GM23338 (cell line): ENCODE results near the gene MYO5B. TPM values are rescaled to one million over a fixed set of nuclear protein-coding genes. Genes with fewer than 3 reads are reported as not detected.

Source experiments
- ATAC-seq: fragments of 200-7000 bp; cut with Tn5 transposase; 3 replicates; pipeline ENCODE4 v1.9.1; 2020
- DNase-seq: peaks from one replicate; pipeline ENCODE4 v3.0.0-alpha.2; 2015; ENCODE audit warnings: low spot score
- H2AFZ ChIP-seq: fragments of 200-600 bp; sonication (generic); 2 replicates; pipeline ENCODE4 v1.8.0; 2016; ENCODE audit warnings: antibody characterized with exemption, mild to moderate bottlenecking, moderate library complexity
- H3F3A ChIP-seq: fragments of 200-600 bp; sonication (generic); replicated peaks from 2 replicates; pipeline ENCODE4 v1.8.0; 2017; ENCODE audit warnings: antibody characterized with exemption, mixed run types, low read depth
- H3K27ac ChIP-seq: fragments of 200-600 bp; sonication (generic); 2 replicates; pipeline ENCODE4 v1.6.1; 2016; ENCODE audit warnings: low read depth
- H3K27me3 ChIP-seq: fragments of 200-600 bp; sonication (generic); 2 replicates; pipeline ENCODE4 v1.8.0; 2016; ENCODE audit warnings: mild to moderate bottlenecking, mixed run types, moderate library complexity; ENCODE audit not compliant: insufficient read depth
- H3K36me3 ChIP-seq: fragments of 200-600 bp; sonication (generic); 2 replicates; pipeline ENCODE4 v1.8.0; 2016; ENCODE audit warnings: mild to moderate bottlenecking; ENCODE audit not compliant: insufficient read depth
- H3K4me1 ChIP-seq: fragments of 200-600 bp; sonication (generic); 2 replicates; pipeline ENCODE4 v1.8.0; 2016; ENCODE audit warnings: mild to moderate bottlenecking, moderate library complexity; ENCODE audit not compliant: insufficient read depth
- H3K4me2 ChIP-seq: fragments of 200-600 bp; sonication (generic); 2 replicates; pipeline ENCODE4 v1.7.1; 2017; ENCODE audit warnings: mixed run types
- H3K4me3 ChIP-seq: fragments of 200-600 bp; sonication (generic); 2 replicates; pipeline ENCODE4 v1.6.1; 2016; ENCODE audit warnings: mixed run types
- H3K79me2 ChIP-seq: fragments of 200-600 bp; sonication (generic); replicated peaks from 2 replicates; pipeline ENCODE4 v1.8.0; 2017; ENCODE audit warnings: mild to moderate bottlenecking; ENCODE audit not compliant: insufficient read depth
- H3K9me2 ChIP-seq: fragments of 200-600 bp; sonication (generic); 2 replicates; pipeline ENCODE4 v1.8.0; 2017; ENCODE audit not compliant: insufficient read depth
- H4K20me1 ChIP-seq: fragments of 200-600 bp; sonication (generic); replicated peaks from 2 replicates; pipeline ENCODE4 v1.8.0; 2017; ENCODE audit warnings: mild to moderate bottlenecking; ENCODE audit not compliant: insufficient read depth
- H3K27ac Mint-ChIP-seq: 2 replicates; pipeline ENCODE4 v1.8.0; 2020; ENCODE audit warnings: inconsistent platforms, mild to moderate bottlenecking, moderate library complexity, mixed read lengths
- H3K27me3 Mint-ChIP-seq: 3 replicates; pipeline ENCODE4 v1.8.0; 2022; ENCODE audit warnings: low read depth, mild to moderate bottlenecking, moderate library complexity, mixed read lengths, inconsistent platforms; ENCODE audit not compliant: insufficient read depth, poor library complexity
- H3K36me3 Mint-ChIP-seq: 3 replicates; pipeline ENCODE4 v1.8.0; 2021; ENCODE audit warnings: low read depth, mild to moderate bottlenecking, inconsistent platforms, moderate library complexity, mixed read lengths
- H3K4me1 Mint-ChIP-seq: 3 replicates; pipeline ENCODE4 v1.8.0; 2020; ENCODE audit warnings: mild to moderate bottlenecking, inconsistent platforms, mixed read lengths
- H3K4me3 Mint-ChIP-seq: 3 replicates; pipeline ENCODE4 v1.8.0; 2021; ENCODE audit warnings: moderate library complexity, mild to moderate bottlenecking, inconsistent platforms, mixed read lengths
- H3K9me3 Mint-ChIP-seq: 3 replicates; pipeline ENCODE4 v1.8.0; 2020; ENCODE audit warnings: moderate library complexity, mild to moderate bottlenecking, inconsistent platforms, mixed read lengths
- NANOG ChIP-seq: IDR thresholded peaks from 2 replicates; pipeline ENCODE4 v1.6.1; 2016; ENCODE audit warnings: antibody characterized with exemption, borderline replicate concordance
- POLR2AphosphoS5 ChIP-seq: IDR thresholded peaks from 2 replicates; pipeline ENCODE4 v1.6.1; 2016; ENCODE audit warnings: antibody characterized with exemption, low read depth
- STAT1 ChIP-seq: IDR thresholded peaks from one replicate; pipeline ENCODE4 v1.6.1; 2016; ENCODE audit warnings: antibody characterized with exemption; ENCODE audit not compliant: unreplicated experiment
- ZNF331 ChIP-seq: fragments of 250-450 bp; sonication (Bioruptor Pico); IDR thresholded peaks from 2 replicates; pipeline ENCODE4 v1.5.0; 2020; ENCODE audit warnings: low read depth, mild to moderate bottlenecking, moderate library complexity
- polyA plus RNA-seq: library from polyadenylated mRNA; unstranded; fragments of >200 nt; fragmentation: Nextera tagmentation; extraction: Ambion mirVana; gene quantifications from 2 replicates; pipeline ENCODE4 v1.2.1, GENCODE V29; 2016
- total RNA-seq: library from RNA; depleted of rRNA; stranded (reverse); fragments of >200 nt; shearing (Covaris generic); gene quantifications from 2 replicates; pipeline ENCODE4 v1.2.3, GENCODE V29; 2014
- TF ChIP-seq, protein P1 (sequence below): IDR thresholded peaks from 2 replicates; pipeline ENCODE4 v1.6.1; 2016; ENCODE audit warnings: antibody characterized with exemption
- TF ChIP-seq, protein P2 (sequence below), 2 experiments: fragments of 200-600 bp in 1 of 2; sonication (generic) in 1 of 2; conservative IDR thresholded peaks; 2 replicates each; pipeline versions ENCODE4 v1.5.1 to v1.6.1; 2016 to 2017; ENCODE audit warnings: antibody characterized with exemption in 2 of 2, low read depth in 2 of 2, mild to moderate bottlenecking in 2 of 2, moderate library complexity in 1 of 2
- TF ChIP-seq, protein P3 (sequence below): fragments of 250-450 bp; sonication (Bioruptor Pico); IDR thresholded peaks from 2 replicates; pipeline ENCODE4 v1.5.0; 2020; ENCODE audit warnings: mild to moderate bottlenecking, moderate library complexity

The MYO5B gene
- total and polyA plus RNA-seq, 2 experiments from 2014 or later = 3.2 to 19.1 TPM

DNA sequence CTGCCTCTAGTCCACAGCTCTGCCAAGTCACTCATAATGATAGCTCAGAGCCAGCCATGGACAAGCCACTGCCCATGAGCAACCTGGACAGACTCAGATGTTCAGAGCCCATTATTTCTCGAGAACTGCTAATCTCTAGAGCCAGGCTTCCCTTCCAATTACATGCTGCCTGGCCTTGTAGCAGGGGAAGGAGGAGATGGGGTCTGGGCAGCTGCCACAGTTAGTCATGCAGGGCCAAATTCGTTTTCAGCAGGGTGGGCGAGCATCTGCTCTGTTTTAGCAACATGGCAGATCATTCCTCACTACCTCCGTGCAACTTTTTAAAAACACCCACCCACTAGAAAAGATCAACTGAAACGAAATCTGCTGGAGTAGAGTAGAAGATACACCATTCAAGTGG, 141.8 kb downstream of the MYO5B start:
- Mint-ChIP-seq H3K27ac (no peak overlapping the region), H3K4me3 (no peak overlapping the region), H3K27me3 (no peaks in the 10 kb centered on the region), H3K4me1 (no peaks in the 10 kb centered on the region), H3K9me3 (no peaks in the 10 kb centered on the region), H3K36me3 (no peaks in the 10 kb centered on the region; the same call in 2 of the 3 replicates)
- ATAC-seq = no peak
- Histone ChIP-seq H3K4me1 (no peaks in the 10 kb centered on the region), H3K79me2 (no peaks in the 10 kb centered on the region), H3F3A (no peaks in the 10 kb centered on the region), H3K9me2 (no peaks in the 10 kb centered on the region), H3K27me3 (no peaks in the 10 kb centered on the region), H2AFZ (no peak overlapping the region), H3K27ac (no peak overlapping the region), H4K20me1 (no peaks in the 10 kb centered on the region), H3K36me3 (no peaks in the 10 kb centered on the region), H3K4me2 (no peak overlapping the region), H3K4me3 (no peak overlapping the region)
- DNase-seq = no peak
- TF ChIP-seq, protein P1, sequence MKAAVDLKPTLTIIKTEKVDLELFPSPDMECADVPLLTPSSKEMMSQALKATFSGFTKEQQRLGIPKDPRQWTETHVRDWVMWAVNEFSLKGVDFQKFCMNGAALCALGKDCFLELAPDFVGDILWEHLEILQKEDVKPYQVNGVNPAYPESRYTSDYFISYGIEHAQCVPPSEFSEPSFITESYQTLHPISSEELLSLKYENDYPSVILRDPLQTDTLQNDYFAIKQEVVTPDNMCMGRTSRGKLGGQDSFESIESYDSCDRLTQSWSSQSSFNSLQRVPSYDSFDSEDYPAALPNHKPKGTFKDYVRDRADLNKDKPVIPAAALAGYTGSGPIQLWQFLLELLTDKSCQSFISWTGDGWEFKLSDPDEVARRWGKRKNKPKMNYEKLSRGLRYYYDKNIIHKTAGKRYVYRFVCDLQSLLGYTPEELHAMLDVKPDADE = no peak
- no peak for TF ChIP-seq ZNF331
- TF ChIP-seq, protein P2, sequence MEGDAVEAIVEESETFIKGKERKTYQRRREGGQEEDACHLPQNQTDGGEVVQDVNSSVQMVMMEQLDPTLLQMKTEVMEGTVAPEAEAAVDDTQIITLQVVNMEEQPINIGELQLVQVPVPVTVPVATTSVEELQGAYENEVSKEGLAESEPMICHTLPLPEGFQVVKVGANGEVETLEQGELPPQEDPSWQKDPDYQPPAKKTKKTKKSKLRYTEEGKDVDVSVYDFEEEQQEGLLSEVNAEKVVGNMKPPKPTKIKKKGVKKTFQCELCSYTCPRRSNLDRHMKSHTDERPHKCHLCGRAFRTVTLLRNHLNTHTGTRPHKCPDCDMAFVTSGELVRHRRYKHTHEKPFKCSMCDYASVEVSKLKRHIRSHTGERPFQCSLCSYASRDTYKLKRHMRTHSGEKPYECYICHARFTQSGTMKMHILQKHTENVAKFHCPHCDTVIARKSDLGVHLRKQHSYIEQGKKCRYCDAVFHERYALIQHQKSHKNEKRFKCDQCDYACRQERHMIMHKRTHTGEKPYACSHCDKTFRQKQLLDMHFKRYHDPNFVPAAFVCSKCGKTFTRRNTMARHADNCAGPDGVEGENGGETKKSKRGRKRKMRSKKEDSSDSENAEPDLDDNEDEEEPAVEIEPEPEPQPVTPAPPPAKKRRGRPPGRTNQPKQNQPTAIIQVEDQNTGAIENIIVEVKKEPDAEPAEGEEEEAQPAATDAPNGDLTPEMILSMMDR (conservative IDR thresholded peaks at IDR 0.05; ENCODE audit: low read depth in 2 of 2) = no peak

DNA sequence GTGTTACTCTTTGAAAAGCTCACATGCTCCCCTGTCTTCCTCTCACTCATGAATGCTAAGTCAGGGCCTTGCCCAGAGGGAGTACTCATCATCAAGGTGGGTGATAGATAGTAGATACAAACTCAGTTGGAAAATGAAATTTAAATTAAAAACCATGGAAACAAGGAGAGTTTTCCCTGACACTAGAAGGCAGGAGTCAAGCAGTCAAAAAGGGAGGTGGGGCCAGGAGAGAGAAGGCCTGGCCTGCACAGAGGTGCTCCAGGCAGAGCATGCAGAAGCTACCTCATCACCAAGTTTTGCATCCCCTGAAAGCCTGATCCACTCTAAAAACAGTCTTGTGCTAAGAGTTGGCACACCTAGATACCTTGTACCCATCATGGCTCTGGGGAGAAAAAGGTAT, 143.7 kb downstream of the MYO5B start:
- H2AFZ ChIP-seq = no peak overlapping the region
- H3F3A ChIP-seq = no peaks in the 10 kb centered on the region
- Mint-ChIP-seq H3K27me3 (peaks cover 2% of the 10 kb centered on the region), H3K36me3 (no peaks in the 10 kb centered on the region), H3K4me1 (no peaks in the 10 kb centered on the region), H3K27ac (no peak overlapping the region), H3K9me3 (no peaks in the 10 kb centered on the region), H3K4me3 (no peak overlapping the region)
- H3K27ac ChIP-seq = no peak overlapping the region
- TF ChIP-seq NANOG = no peak
- TF ChIP-seq STAT1 = no peak
- TF ChIP-seq, protein P2 (conservative IDR thresholded peaks at IDR 0.05; ENCODE audit: low read depth in 2 of 2) = peak; percentile 46 to 75; a peak in 3 of 4 replicates
- TF ChIP-seq, protein P3, sequence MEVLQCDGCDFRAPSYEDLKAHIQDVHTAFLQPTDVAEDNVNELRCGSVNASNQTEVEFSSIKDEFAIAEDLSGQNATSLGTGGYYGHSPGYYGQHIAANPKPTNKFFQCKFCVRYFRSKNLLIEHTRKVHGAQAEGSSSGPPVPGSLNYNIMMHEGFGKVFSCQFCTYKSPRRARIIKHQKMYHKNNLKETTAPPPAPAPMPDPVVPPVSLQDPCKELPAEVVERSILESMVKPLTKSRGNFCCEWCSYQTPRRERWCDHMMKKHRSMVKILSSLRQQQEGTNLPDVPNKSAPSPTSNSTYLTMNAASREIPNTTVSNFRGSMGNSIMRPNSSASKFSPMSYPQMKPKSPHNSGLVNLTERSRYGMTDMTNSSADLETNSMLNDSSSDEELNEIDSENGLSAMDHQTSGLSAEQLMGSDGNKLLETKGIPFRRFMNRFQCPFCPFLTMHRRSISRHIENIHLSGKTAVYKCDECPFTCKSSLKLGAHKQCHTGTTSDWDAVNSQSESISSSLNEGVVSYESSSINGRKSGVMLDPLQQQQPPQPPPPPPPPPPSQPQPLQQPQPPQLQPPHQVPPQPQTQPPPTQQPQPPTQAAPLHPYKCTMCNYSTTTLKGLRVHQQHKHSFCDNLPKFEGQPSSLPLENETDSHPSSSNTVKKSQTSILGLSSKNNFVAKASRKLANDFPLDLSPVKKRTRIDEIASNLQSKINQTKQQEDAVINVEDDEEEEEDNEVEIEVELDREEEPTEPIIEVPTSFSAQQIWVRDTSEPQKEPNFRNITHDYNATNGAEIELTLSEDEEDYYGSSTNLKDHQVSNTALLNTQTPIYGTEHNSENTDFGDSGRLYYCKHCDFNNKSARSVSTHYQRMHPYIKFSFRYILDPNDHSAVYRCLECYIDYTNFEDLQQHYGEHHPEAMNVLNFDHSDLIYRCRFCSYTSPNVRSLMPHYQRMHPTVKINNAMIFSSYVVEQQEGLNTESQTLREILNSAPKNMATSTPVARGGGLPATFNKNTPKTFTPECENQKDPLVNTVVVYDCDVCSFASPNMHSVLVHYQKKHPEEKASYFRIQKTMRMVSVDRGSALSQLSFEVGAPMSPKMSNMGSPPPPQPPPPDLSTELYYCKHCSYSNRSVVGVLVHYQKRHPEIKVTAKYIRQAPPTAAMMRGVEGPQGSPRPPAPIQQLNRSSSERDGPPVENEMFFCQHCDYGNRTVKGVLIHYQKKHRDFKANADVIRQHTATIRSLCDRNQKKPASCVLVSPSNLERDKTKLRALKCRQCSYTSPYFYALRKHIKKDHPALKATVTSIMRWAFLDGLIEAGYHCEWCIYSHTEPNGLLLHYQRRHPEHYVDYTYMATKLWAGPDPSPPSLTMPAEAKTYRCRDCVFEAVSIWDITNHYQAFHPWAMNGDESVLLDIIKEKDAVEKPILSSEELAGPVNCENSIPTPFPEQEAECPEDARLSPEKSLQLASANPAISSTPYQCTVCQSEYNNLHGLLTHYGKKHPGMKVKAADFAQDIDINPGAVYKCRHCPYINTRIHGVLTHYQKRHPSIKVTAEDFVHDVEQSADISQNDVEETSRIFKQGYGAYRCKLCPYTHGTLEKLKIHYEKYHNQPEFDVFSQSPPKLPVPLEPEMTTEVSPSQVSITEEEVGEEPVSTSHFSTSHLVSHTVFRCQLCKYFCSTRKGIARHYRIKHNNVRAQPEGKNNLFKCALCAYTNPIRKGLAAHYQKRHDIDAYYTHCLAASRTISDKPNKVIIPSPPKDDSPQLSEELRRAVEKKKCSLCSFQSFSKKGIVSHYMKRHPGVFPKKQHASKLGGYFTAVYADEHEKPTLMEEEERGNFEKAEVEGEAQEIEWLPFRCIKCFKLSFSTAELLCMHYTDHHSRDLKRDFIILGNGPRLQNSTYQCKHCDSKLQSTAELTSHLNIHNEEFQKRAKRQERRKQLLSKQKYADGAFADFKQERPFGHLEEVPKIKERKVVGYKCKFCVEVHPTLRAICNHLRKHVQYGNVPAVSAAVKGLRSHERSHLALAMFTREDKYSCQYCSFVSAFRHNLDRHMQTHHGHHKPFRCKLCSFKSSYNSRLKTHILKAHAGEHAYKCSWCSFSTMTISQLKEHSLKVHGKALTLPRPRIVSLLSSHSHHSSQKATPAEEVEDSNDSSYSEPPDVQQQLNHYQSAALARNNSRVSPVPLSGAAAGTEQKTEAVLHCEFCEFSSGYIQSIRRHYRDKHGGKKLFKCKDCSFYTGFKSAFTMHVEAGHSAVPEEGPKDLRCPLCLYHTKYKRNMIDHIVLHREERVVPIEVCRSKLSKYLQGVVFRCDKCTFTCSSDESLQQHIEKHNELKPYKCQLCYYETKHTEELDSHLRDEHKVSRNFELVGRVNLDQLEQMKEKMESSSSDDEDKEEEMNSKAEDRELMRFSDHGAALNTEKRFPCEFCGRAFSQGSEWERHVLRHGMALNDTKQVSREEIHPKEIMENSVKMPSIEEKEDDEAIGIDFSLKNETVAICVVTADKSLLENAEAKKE (CRISPR knock-in tag) = no peak
- no peak for TF ChIP-seq POLR2AphosphoS5
- no peaks in the 10 kb centered on the region for H3K9me2 ChIP-seq
- H3K4me2 ChIP-seq = no peak overlapping the region
- no peaks in the 10 kb centered on the region for H4K20me1 ChIP-seq
- ATAC-seq (peak; percentile 89), DNase-seq (peak; percentile 49)
- no peak overlapping the region for H3K4me3 ChIP-seq
- no peaks in the 10 kb centered on the region for H3K36me3 ChIP-seq
- no peaks in the 10 kb centered on the region for H3K4me1 ChIP-seq
- no peaks in the 10 kb centered on the region for H3K27me3 ChIP-seq
- H3K79me2 ChIP-seq = no peaks in the 10 kb centered on the region
